Esophagus (tissue), 2 donors: ENCODE results near the gene DOK3. TPM values are rescaled to one million over a fixed set of nuclear protein-coding genes. Genes with fewer than 3 reads are reported as not detected.

Source experiments
- H3K27ac ChIP-seq, 2 donors: one replicate each; pipeline ENCODE4 v1.5.1; 2013; ENCODE audit warnings: low read depth in 2 of 2, mild to moderate bottlenecking in 2 of 2, inconsistent platforms in 1 of 2, low read length in 1 of 2, moderate library complexity in 1 of 2
- H3K27me3 ChIP-seq, 2 donors: one replicate each; pipeline ENCODE4 v1.6.1; 2013; ENCODE audit warnings: low read length in 2 of 2, control low read depth in 1 of 2, mild to moderate bottlenecking in 1 of 2; ENCODE audit not compliant: insufficient read depth in 2 of 2, control insufficient read depth in 1 of 2
- H3K36me3 ChIP-seq, 2 donors: one replicate each; pipeline ENCODE4 v1.6.1; 2013; ENCODE audit warnings: low read length in 1 of 2; ENCODE audit not compliant: control insufficient read depth in 2 of 2, insufficient read depth in 2 of 2
- H3K4me1 ChIP-seq, 2 donors: one replicate each; pipeline ENCODE4 v1.6.1; 2013; ENCODE audit warnings: low read length in 1 of 2; ENCODE audit not compliant: control insufficient read depth in 2 of 2, insufficient read depth in 2 of 2
- H3K4me3 ChIP-seq, 2 donors: one replicate each; pipeline ENCODE4 v1.5.1; 2013; ENCODE audit warnings: low read length in 2 of 2, mild to moderate bottlenecking in 2 of 2, low read depth in 1 of 2, moderate library complexity in 1 of 2
- H3K9me3 ChIP-seq, 2 donors: one replicate each; pipeline ENCODE4 v1.6.1; 2013; ENCODE audit warnings: mild to moderate bottlenecking in 2 of 2, low read depth in 1 of 2, low read length in 1 of 2, moderate library complexity in 1 of 2; ENCODE audit not compliant: control insufficient read depth in 2 of 2, insufficient read depth in 1 of 2
- WGBS, 2 donors: extraction: QIAGEN DNeasy Blood & Tissue Kit; methylation state at CpG; one replicate each; pipeline ENCODE4 v1.1.7; 2013; 5-methylcytosine and 5-hydroxymethylcytosine counted together
- polyA plus RNA-seq, 2 donors: library from polyadenylated mRNA; stranded (reverse); fragments of 200-250 nt; gene quantifications; one replicate each; pipeline ENCODE4 v1.2.3, GENCODE V29; 2013
- donor health status: healthy with polysubstance abuse.
- donor health status: Bipolar disorder and iron deficiency.

The DOK3 gene
- polyA plus RNA-seq, 2 donors: 2.4 to 5.1 TPM

DNA sequence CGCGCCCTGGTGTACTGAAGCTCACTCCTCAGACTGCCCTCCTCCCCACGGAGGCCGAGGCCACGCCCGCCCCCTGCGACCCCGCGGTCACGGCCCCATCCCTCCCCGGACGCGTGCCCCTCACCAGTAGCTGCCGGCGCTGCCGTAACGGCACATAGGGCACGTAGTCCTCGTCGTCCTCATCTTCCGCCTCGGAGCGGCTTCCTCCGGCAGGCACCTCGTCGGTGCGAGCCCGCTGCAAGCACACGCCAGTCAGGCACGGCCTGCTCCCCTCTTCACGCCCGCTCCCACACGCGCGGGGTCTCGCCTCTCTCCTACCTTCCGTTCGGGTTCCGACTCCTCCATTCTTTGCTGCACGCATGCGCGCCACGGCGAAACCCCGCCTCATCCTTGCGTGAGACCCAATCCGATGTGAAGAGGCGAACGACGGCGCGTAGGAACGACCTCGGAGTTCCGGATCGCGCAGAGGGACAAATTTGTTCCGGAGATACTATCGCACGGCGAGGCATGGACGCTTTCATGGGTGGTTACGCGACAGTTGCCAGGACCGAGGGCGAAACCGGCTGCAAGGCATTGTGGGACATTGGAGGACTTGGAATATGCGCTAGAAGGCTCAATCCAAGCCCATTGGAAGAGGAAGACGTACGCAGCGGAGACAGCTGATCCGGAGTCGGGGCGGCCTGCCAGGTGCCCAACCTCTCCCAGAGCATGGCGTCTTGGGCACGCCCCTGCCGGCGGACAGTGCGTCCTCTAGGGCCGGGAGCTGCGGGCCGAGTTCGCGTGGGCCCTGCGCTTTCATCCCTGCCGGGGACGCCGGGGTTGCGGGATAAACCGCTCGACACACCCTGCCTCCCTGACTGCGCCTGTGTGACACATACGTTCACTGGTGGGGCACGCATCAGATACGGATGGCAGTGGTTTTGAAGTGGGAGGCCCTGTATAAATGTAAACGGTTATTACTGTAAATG, 7.3 kb upstream of the DOK3 start, which contains the start of gene DDX41:
TSS of gene DDX41 (minus strand) at position 361 of the 968 bp plus-strand sequence. CDS start at position 345, 16 bp downstream.
- H3K27ac ChIP-seq: peak within 1 kb of the TSS; percentile 76 to 96
- peaks cover 27 to 52% of the 10 kb centered on the region in 2 donors for H3K36me3 ChIP-seq
- H3K9me3 ChIP-seq: no peaks in the 10 kb centered on the region
- peak within 1 kb of the TSS; percentile 73 to 97 for H3K4me3 ChIP-seq
- no peaks in the 10 kb centered on the region for H3K27me3 ChIP-seq
- peaks cover 5 to 8% of the 10 kb centered on the region in 2 donors for H3K4me1 ChIP-seq
- 0 to 1% methylated on average over 93 to 96 of the region's 96 CpGs for WGBS, 2 donors

DNA sequence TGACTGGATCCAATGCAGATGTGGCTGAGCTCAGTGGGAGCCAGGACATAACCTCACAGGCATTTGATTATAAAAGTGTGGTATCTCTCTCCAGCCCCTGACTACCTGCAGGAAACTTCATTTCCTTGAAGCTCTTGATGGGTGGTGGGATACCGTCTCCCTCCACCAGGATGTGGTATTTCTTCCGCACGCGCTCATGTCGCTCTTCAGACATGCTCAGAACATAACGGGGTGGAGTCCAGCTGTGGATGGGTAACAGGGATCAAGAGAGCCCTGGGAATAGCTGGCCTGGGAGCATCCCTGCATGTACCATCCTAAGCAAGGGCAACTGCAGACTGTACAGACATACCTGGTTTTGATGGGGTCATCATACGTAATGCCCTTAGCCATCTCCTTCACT, 6.0 kb upstream of the DOK3 start:
- Histone ChIP-seq H3K4me3 (peak overlapping the region in 1 of 2 donors; percentile 73), H3K36me3 (peaks cover 27 to 52% of the 10 kb centered on the region in 2 donors), H3K4me1 (peaks cover 3 to 8% of the 10 kb centered on the region in 2 donors), H3K27me3 (no peaks in the 10 kb centered on the region), H3K27ac (no peak overlapping the region), H3K9me3 (no peaks in the 10 kb centered on the region)
- WGBS, 2 donors: 87% methylated on average over 7 of the region's 7 CpGs

GRCh38 chr5:177514541-177514940, 4.9 kb upstream of the DOK3 start:
- WGBS, 2 donors: 94% methylated on average over 11 of the region's 11 CpGs
- Histone ChIP-seq H3K4me3 (no peak overlapping the region), H3K27me3 (no peaks in the 10 kb centered on the region), H3K9me3 (no peaks in the 10 kb centered on the region), H3K36me3 (peaks cover 25 to 48% of the 10 kb centered on the region in 2 donors), H3K4me1 (peaks cover 3 to 8% of the 10 kb centered on the region in 2 donors), H3K27ac (no peak overlapping the region)

- 94 to 97% methylated on average over 13 to 15 of the region's 15 CpGs for WGBS, 2 donors
- Histone ChIP-seq H3K9me3 (no peaks in the 10 kb centered on the region), H3K27ac (no peak overlapping the region), H3K4me3 (no peak overlapping the region), H3K4me1 (peaks cover 3 to 8% of the 10 kb centered on the region in 2 donors), H3K27me3 (no peaks in the 10 kb centered on the region), H3K36me3 (peaks cover 24 to 44% of the 10 kb centered on the region in 2 donors)
Observed at GRCh38 chr5:177513500-177513899, 3.9 kb upstream of the DOK3 start.

DNA sequence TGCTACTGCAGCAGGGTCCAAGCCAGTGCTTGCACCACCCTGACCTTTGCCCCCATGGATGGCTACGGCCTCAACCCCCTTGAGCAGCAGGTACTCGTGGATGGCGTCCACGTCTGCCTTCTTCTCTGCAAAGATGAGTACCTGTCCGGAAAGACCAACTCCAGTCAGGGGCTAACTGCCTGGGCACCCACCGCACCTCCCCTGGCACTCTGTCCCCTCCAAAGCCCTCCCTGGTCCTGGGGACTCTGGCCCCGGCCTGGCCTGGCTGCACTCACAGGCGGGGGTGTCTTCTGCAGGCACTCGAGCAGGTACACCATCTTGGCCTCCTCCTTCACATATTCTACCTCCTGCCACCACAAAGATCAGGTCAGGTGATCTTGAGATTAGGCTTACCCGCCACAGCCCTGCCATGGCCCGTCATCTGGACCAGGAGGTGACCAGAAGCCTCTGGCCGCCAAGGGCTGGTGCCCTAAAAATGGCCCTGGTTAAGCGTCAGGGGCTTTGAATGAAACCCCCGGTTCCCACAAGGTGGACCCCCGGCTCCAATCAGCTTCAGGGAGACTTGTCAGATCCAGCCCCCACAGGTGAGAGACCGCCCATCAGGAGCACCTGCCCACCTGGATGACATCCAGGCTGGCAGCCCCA, 3.2 kb upstream of the DOK3 start:
- Histone ChIP-seq H3K4me1 (peaks cover 3 to 8% of the 10 kb centered on the region in 2 donors), H3K27me3 (no peaks in the 10 kb centered on the region), H3K36me3 (peaks cover 24 to 44% of the 10 kb centered on the region in 2 donors), H3K4me3 (no peak overlapping the region), H3K9me3 (no peaks in the 10 kb centered on the region), H3K27ac (no peak overlapping the region)
- WGBS, 2 donors: 90 to 91% methylated on average over 16 of the region's 16 CpGs

DNA sequence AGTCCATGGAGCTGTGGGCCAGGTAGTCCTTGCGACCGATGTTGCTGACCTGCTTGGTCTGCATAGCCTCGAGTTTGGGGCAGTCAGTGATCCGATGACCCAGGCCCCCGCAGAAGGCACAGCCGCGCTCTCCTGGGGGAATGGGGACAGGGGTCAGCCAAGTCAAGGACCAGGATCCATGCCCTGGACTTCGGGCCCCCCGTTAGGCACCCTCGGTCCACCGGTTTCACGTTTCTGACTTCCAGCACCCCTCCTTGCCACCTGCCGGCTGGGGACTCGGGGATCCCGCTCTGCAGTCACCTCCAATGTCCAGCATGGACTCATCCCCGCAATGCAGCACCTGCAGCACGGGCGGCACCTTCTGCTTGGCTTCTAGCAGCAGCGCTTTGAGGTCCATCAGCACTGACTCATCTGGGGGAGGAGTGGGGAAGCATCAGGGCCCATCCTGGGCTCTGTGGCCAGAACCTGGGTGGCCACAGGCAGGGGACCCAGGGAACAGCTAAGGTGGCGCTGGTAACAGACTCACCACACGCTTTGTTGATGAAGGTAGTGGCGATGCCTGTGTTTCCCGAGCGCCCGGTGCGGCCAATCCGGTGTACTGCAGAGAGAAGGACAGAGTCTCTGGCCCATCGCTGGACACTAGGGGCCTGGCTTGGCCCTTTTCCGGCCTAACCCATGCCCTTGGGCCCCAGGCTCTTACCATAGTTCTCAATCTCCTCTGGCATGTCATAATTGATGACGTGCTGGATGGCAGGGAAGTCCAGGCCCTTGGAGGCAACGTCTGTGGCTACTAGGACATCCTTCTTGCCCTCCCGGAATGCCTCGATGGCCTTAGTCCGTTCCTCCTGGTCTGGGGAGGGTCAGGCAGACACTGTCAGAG, 2.4 kb upstream of the DOK3 start:
- Histone ChIP-seq H3K4me1 (peaks cover 3 to 8% of the 10 kb centered on the region in 2 donors), H3K27me3 (no peaks in the 10 kb centered on the region), H3K27ac (no peak overlapping the region), H3K4me3 (no peak overlapping the region), H3K9me3 (no peaks in the 10 kb centered on the region), H3K36me3 (peaks cover 24 to 44% of the 10 kb centered on the region in 2 donors)
- WGBS, 2 donors: 93 to 94% methylated on average over 33 to 34 of the region's 34 CpGs

DNA sequence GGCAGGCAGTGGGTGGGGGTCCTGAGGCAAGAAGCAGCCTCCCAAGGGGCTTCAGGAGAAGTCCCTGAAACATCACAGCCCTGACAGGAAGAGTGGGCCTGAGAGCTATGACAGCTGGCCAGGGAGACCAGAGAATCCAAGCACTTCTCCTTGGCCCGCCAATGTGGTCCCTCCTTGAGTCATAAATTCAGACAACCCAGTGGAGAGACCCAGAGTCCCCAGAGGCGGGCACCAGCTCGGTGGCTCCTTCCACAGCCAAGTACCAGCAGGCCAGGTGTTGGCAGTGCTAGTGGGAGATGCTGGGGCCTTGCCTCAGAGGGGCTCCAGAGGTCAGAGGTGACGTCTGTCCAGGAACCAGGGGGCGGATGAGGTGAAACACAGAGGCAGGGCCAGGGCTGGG, 1.6 kb upstream of the DOK3 start:
- H3K4me1 ChIP-seq: peaks cover 3 to 6% of the 10 kb centered on the region in 2 donors
- H3K4me3 ChIP-seq: no peak overlapping the region
- no peak overlapping the region for H3K27ac ChIP-seq
- no peaks in the 10 kb centered on the region for H3K9me3 ChIP-seq
- no peaks in the 10 kb centered on the region for H3K27me3 ChIP-seq
- WGBS, 2 donors: 82 to 83% methylated on average over 5 of the region's 5 CpGs
- H3K36me3 ChIP-seq: peaks cover 24 to 44% of the 10 kb centered on the region in 2 donors

DNA sequence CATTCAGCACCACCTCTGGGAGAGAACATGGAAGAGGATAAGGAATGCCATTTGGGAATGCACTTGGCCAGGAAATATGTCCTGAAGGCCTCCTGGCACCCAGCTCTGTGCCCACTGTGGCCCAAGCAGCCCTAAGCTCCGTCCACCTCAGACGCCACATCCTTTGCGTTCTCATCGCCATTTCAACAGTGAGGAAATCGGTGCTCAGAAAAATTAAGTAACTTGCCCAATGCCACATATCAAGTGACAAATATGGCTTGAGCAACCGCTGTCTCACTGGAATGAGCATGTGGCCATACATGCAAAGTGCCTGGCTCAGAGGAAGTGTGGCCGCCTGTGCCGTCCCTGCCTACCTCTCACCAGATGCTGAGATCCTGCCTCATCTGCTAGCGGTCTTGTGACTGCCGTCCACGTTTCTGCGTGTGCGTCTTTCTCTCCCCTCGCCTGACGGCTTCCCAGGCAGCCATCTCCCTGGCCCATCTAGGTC, 984 bp upstream of the DOK3 start:
- Histone ChIP-seq H3K4me3 (no peak overlapping the region), H3K36me3 (peaks cover 23 to 44% of the 10 kb centered on the region in 2 donors), H3K27ac (no peak overlapping the region), H3K9me3 (no peaks in the 10 kb centered on the region), H3K27me3 (no peaks in the 10 kb centered on the region), H3K4me1 (peaks cover under 1 to 3% of the 10 kb centered on the region in 2 donors)
- 84 to 85% methylated on average over 15 of the region's 15 CpGs for WGBS, 2 donors
